SK-N-DZ (cell line): Measurements from ENCODE around the gene ALG10. TPM values are rescaled to one million over a fixed set of nuclear protein-coding genes. Genes with fewer than 3 reads are reported as not detected.
"Not testable (repeated sequence)": the region's sequence is repeated elsewhere in the genome, so short reads cannot be mapped to it uniquely, and the experiment has no call there.

Source experiments
- DNase-seq: peaks from one replicate; pipeline ENCODE4 v3.0.0-alpha.2; 2015; ENCODE audit warnings: low spot score
- polyA plus RNA-seq, 2 experiments: library from polyadenylated mRNA; depleted of rRNA; stranded (reverse); fragments of >200 nt; gene quantifications; 2 replicates each; pipeline ENCODE4 v1.2.3, GENCODE V29; 2014

Gene ALG10, protein sequence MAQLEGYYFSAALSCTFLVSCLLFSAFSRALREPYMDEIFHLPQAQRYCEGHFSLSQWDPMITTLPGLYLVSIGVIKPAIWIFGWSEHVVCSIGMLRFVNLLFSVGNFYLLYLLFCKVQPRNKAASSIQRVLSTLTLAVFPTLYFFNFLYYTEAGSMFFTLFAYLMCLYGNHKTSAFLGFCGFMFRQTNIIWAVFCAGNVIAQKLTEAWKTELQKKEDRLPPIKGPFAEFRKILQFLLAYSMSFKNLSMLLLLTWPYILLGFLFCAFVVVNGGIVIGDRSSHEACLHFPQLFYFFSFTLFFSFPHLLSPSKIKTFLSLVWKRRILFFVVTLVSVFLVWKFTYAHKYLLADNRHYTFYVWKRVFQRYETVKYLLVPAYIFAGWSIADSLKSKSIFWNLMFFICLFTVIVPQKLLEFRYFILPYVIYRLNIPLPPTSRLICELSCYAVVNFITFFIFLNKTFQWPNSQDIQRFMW
- polyA plus RNA-seq (2014; cell fraction: cytosol; rRNA removed) = 4.8 and 8.6 TPM in 2 replicates
- 5.3 and 8.9 TPM in 2 replicates for polyA plus RNA-seq (2014; cell fraction: nucleus; rRNA removed)

DNA sequence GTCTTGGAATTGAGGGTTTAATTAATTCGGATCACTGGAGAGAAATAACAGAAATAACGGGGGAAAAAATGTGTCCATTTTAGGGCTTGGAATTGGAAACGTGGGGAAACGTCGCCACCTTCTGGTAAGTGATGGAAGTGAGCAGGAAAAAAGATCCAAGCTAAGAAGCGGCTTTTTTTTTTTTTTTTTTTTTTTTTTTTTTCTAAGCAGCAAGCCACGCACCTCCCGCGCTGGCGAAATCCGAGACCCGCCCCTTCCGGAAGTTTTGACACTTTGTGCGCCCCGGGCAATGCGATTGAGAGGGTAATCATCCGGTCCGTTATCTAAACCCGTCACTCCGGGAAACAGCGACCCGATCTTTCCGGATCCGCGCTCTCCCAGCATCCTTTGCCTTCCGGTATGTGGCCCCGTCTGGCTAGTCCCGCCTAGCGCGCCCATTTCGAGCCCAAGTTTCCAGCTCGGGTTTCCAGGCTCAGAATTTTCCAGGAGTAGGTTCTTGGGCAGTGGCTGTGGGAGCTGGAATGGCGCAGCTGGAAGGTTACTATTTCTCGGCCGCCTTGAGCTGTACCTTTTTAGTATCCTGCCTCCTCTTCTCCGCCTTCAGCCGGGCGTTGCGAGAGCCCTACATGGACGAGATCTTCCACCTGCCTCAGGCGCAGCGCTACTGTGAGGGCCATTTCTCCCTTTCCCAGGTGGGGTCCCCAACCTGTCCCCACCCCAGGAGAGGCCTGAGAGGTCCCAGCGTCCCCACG lies at the start of gene ALG10:
Gene ALG10 (plus strand): TSS at position 418 of the 752 bp plus-strand sequence. CDS start 104 bp downstream, at position 522.
- DNase-seq = peak; percentile 99

DNA sequence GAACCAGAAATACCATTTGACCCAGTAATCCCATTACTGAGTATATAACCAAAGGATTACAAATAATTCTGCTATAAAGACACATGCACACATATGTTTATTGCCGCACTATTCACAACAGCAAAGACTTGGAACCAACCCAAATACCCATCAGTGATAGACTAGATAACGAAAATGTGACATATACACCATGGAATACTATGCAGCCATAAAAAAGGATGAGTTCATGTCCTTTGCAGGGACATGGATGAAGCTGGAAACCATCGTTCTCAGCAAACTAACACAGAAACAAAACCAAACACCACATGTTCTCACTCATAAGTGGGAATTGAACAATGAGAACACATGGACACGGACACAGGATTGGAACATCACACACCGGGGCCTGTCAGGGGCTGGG lies 49.4 kb upstream of the ALG10 start:
- not testable (repeated sequence) for DNase-seq

DNA sequence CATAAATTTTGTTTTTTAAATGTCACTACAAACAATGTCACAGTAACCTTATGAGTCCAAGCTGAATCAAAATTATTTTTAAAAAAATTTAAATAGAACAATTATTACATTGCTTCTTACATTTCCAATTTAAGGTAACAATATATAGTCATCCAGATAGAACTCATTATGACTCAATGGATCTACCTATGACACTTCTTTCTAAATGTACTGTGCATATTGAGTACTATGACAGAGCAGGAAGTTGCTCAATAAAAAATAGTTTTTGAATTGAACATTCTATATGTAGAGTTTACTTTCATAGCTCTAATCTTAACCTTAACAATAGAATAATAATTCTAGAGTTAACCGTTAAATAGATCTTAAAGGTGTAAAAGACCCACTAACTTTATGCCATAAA lies 44.4 kb upstream of the ALG10 start:
- DNase-seq = no peak

DNA sequence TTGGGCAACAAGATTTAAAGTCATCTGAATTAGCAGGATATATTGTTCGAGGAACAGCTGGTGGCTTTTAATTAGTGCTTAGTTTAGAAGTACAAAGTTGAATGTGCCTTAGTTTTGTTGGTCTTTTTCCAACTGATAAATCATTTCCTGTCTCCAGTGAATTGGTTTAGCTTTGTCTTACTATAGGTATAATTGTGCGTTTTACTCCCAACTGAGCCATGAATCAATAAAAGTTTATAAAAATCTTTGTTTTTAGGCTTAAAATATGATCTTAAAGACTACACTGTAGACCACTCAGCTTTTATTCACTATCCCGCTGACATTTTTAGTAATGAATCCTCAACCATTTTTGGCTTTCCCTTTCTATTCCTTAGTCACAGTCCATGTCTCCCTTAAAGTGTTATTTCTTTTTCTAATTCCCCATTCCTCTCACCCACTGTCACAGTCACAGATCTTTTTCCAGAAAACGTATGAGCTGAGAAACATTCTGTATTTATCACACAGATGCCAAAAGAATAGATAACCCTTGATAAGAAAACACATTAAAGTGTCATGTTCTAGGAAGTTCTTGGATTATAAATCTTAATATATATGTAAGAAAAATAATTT lies 34.0 kb upstream of the ALG10 start:
- no peak for DNase-seq

DNA sequence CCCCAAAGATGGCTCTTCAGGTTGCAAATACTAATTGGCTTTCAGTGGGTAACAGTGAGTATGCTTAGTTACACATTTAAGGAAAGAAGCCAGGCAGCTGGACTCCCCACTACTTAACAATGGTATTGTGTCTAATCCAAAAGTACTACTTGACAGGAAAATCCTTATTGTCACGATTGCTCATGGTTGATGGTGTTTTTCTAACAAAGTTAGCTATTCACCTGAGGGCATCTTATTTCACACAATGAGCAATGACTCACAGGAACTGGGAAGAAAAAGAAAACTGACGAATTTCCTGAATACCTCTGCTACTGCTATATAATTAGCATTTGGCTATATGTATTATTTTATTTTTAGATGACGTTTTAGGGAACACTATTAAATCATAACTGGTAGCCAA lies 33.4 kb upstream of the ALG10 start:
- DNase-seq = no peak

DNA sequence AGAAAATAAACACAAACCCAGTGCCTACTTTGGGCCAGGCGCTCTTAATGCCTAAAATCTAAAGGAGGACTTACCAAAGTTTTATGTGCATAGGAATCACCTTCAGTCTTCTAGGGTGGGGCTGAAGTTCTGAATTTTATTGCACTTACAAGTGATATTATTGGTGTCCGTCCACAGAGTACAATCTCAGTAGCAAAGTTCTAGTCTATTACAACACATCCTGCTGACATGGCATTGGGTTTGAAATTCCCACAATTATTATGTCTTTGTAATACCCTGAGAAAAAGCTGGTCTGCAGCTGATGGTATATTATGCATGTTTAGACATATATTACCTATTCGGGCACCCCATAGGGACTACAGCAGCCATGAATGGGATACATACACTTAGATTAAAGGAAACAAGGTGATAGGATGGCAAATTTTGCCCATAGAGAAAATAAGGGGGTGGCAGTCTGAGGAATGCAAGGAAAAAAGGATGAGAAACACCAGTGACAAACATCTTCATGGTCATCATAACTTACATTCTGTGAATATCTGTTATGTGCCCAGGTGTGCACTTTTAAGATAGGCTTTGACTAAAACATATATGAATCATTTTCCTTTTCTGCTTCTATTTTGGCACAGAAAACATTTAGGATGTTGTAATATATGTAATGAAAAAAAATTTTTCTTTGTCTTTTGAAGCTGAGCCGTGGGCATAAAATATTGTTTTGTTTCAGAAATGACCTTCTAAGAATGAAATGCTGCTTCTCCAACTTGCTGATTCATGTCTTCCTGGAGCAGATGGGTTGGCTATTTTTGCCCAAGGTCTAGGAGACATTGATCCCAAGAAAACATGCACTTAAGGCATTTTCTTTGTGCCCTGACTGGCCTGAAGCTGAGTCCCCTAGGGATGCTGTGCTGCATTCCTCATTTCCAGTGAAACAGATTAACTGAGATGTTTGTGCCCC lies 27.2 kb upstream of the ALG10 start:
- no peak for DNase-seq

DNA sequence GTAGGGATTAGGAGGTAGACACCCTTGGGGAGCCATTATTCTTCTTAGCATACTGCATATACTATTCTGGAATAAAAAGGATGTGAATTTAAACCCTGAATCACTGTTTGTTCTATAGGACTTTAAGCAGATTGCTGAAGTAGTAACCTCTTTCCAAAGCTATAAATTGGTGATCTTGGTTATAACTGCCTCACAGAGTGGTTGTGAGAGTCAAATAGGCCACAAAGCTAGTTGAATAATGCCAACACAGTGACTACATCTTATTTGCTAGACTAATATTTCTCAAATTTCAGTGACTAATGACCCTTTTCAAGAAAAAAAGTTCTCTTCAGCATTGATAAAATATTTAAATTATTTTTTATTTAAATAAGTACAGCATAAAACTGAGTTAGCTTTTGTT lies 13.5 kb upstream of the ALG10 start:
- DNase-seq = not testable (repeated sequence)

DNA sequence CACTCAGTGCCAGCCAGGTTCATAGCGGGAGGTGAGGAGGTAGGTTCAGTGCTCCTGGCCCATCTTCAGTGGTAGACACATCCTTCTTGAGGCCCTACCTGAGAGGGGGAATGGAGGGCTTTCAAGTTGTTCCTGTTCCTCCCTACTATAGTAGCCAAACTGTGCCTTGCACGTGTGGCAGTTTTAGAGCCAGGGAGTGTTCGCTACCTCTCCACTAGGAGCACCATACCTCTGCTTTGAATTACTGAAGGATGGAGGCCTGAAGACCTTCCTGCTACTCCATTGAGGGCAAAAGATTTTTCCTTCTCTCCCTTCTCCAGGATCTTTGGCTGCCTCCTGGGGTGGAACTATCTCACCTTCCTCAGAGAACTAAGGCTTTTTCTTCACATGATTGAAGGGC lies 5.9 kb upstream of the ALG10 start:
- DNase-seq = no peak

DNA sequence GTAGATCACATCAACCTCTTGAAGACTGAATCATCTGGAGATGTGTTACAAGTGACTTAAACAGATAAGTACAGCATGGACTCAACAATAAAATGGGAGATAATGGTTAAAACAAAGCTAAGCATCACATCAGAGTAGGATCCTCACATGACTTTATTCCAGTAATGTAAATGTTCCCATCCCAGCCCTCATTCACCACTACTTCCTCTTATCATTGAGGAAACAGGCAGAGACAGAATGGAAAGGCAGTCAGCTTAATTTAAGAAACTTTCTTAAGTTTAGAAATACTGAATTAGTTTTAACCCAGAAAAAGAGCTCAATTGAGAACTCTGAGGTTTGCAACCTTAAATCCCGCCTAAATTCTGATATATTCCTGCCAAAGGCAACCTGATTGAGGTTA lies 1.2 kb upstream of the ALG10 start:
- DNase-seq = peak; percentile 21

DNA sequence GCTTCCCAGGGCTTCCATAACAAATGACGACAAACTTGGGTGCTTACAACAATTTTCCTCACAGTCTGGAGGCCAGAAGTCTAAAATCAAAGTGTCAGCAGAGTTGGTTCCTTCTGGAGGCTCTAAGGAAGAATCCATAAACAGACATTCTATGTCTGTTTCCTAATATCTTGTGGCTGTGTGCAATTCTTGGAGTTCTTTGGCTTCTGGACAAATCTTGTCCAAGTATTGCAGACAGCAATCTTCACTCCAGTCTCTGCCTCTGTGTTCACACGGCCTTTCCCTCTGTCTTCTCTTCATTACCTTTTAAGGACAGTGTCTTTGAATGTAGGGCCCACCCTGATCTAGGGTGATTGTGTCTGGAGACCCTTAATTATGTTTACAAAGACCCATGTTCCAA lies 5.4 kb downstream of the ALG10 start:
- not testable (repeated sequence) for DNase-seq

DNA sequence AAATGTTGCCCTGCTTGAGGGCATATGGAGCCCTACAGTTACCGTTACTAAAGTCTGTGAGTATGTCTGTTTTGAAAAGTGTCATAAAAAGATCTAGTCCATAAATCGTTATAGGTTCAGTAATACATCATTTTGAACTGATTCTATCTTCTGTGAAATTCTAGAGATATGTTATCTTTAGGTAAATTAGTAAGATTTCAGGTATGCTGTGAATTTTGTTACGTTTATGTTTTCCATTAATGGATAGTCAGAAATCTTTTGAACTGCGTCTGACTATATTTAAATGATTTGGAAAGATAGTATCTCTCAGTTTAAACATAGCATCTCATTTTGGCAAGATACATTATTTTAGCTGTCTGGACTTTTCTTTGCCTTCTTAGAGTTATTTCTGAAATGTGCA lies 8.3 kb downstream of the ALG10 start:
- DNase-seq = no peak

DNA sequence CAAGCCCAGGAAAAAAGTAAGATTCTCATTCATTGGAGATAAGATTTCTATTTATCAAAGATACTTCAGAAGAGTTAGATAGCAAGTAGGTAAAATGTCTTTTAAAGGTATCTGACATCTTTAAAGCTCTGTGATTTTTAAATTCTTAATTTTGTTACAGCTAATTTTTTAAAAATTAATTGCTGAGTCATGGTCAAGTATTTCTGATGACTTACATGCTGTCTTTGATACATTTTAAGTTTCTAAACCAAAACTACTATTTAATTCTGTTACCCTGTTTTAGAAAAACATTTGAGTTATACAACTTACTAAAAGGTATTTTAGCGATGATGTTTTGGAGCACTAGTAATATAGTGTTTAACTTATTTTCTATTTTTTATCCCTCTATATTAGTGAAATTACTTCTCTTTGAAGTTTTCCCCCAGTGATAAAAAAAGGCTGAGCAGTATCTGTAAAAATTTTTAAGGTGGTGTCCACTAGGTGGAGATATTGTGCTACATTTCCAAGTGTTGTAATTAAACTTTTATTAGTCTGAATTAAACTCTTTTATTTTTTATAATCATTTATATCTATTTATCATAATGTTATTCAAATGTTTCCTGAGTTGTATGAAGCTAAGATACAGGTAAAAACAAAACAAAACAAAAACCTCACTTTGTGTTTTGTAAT lies 11.5 kb downstream of the ALG10 start:
- peak; percentile 26 for DNase-seq

DNA sequence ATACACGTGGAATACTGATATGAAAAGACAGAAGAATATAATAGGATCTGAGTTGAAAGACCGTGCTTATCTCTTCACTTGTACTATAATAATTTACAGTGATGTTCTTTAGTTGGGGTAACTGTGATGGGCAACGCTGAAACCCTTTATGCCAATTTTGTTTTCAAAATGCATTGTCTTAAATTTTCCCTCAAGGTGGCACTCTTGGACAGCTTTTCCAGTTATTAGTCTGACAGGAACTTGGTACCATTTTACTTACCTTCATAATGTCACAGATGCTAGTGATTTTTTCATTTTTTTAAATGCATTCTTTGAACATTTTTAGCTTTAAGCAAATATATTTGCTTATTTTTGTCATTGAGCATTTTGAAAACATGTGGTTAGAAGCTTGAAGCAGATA lies 16.1 kb downstream of the ALG10 start:
- DNase-seq = peak; percentile 20

DNA sequence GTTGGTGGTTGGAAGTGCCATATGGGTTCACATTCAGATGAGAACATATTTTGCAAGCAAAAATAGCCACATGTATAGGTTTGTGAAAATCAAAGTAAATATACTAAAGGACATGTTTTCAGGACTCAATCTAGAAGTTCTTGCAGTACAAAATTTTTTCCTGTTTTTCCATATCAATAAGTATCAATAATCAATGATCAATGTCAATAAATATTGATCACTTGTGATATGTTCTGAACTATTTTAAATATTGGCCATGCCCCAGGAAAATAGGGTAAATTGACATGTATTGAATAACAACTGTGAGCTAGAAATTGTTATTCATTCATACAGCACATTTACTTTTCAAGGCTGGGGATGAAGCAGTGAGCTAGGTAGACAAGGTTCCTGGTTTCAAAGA lies 24.3 kb downstream of the ALG10 start:
- no peak for DNase-seq

DNA sequence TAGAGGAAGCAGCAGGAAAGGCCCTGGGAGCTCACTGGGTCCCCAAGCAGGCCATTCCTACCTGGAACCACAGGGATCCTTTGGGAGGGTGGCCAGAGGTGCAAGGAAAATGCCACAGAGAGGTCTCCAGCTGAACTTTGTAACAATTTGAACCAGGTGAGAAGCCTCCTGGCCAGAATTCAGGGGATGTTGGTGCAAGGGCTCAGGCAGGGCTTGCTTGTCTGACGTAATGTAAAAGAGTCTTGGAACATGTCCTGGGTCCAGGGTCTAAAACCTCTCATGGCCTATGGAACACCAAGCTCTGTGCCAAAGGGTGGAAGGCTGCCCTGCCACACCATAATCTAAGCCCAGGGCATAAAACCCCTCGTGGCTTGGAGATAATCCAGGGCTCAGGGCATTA lies 25.6 kb downstream of the ALG10 start:
- DNase-seq = not testable (repeated sequence)

DNA sequence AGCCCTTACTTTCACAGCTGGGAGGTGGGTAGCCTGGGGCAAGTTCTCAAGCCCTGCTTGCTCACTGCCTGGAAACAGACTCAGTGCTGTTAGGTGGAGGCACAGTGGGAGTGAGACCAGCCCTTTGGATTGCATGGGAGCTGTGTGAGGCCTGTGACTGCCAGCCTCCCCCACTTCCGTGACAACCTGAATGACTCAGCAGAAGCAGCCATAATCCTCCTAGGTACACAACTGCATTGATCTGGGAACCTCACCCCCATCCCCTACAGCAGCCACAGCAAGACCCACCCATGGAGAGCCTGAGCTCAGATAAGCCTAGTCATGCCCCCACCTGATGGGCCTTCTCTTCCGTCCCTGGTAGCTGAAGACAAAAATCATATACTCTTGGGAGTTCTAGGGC lies 26.4 kb downstream of the ALG10 start:
- no peak for DNase-seq

DNA sequence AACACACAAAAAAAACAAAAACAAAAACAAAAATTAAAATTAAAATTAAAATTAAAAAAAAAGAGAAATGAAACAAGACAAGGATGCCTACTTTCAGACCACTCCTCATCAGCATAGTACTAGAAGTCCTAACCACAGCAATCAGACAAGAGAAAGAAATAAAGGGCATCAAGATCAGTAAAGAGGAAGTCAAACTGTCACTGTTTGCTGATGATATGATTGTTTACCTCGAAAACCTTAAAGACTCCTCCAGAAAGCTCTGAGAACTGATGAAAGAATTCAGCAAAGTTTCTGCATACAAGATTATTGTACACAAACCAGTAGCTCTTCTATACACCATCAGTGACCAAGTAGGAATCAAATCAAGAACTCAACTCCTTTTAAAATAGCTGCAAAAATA lies 29.2 kb downstream of the ALG10 start:
- DNase-seq = no peak

DNA sequence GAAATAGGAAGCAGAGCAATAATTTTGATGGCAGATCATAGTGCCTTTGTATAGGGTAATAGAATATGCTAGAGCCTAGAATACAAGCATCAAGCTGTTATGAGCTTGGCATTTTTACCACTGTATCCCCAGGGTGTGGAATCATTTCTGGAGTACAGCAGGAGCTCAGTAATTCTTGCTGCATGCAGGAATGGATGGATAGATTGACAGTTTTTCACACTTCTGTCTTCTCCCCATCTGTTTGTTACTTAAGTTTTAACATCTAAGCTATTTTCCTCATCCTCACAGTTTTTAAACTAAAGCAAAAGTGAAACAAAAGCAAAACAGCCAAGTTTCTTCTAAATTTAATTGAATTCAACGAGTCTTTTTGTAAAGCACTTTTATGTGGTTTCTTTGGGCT lies 32.6 kb downstream of the ALG10 start:
- no peak for DNase-seq
